CD14-positive monocyte (primary cell): ENCODE measurements around the gene OTOG. TPM values are rescaled to one million over a fixed set of nuclear protein-coding genes. Genes with fewer than 3 reads are reported as not detected.

Experiments
- DNase-seq, 3 donors: peaks; one replicate each; pipeline ENCODE4 v3.0.0-alpha.2; 2011 to 2022
- H2AFZ ChIP-seq: 2 replicates; pipeline ENCODE4 v1.6.0; 2012; ENCODE audit warnings: mild to moderate bottlenecking, low read depth, low read length, inconsistent platforms; ENCODE audit not compliant: insufficient read depth, poor library complexity, severe bottlenecking
- H3K27ac ChIP-seq, 2 donors: 1 replicate in 1 of 2; 2 replicates in 1 of 2; pipeline ENCODE4 v1.5.1; 2012 to 2013; ENCODE audit warnings: low read length in 2 of 2, control low read depth in 1 of 2, inconsistent platforms in 1 of 2, low read depth in 1 of 2, mild to moderate bottlenecking in 1 of 2
- H3K27me3 ChIP-seq, 2 donors: one replicate each; pipeline versions ENCODE4 v1.6.0 to v1.6.1; 2011 to 2013; ENCODE audit warnings: low read length in 2 of 2; ENCODE audit not compliant: control insufficient read depth in 2 of 2, insufficient read depth in 2 of 2
- H3K36me3 ChIP-seq, 2 donors: replicated peaks in 1 of 2; 1 replicate in 1 of 2; 2 replicates in 1 of 2; pipeline versions ENCODE4 v1.5.1 to v1.6.1; 2012 to 2013; ENCODE audit warnings: low read length in 2 of 2, control low read depth in 1 of 2, inconsistent platforms in 1 of 2, mild to moderate bottlenecking in 1 of 2; ENCODE audit not compliant: insufficient read depth in 2 of 2, control insufficient read depth in 1 of 2
- H3K4me1 ChIP-seq, 2 donors: 1 replicate in 1 of 2; 2 replicates in 1 of 2; pipeline versions ENCODE4 v1.5.1 to v1.6.1; 2012 to 2013; ENCODE audit warnings: low read length in 2 of 2, control low read depth in 1 of 2, inconsistent platforms in 1 of 2, mild to moderate bottlenecking in 1 of 2, moderate library complexity in 1 of 2; ENCODE audit not compliant: insufficient read depth in 2 of 2, control insufficient read depth in 1 of 2
- H3K4me2 ChIP-seq: replicated peaks from 2 replicates; pipeline ENCODE3; 2012; ENCODE audit warnings: low read length, moderate library complexity, mild to moderate bottlenecking; ENCODE audit not compliant: poor library complexity, severe bottlenecking; ENCODE audit errors: extremely low read depth
- H3K4me3 ChIP-seq, 3 experiments: fragments of 200-600 bp in 1 of 3; sonication (generic) in 1 of 3; replicated peaks in 1 of 3; 1 replicate in 2 of 3; 2 replicates in 1 of 3; pipeline ENCODE4 v1.5.1; 2011 to 2013; ENCODE audit warnings: low read length in 3 of 3, mild to moderate bottlenecking in 3 of 3, control low read depth in 2 of 3, low read depth in 2 of 3, inconsistent platforms in 1 of 3, moderate library complexity in 1 of 3
- H3K79me2 ChIP-seq: 2 replicates; pipeline ENCODE4 v1.6.0; 2012; ENCODE audit warnings: mild to moderate bottlenecking, control low read depth, inconsistent platforms, low read length, moderate library complexity; ENCODE audit not compliant: insufficient read depth
- H3K9ac ChIP-seq: 2 replicates; pipeline ENCODE4 v1.6.0; 2017; ENCODE audit warnings: low read length, mild to moderate bottlenecking; ENCODE audit not compliant: insufficient read depth, poor library complexity, severe bottlenecking
- H3K9me3 ChIP-seq, 2 donors: replicated peaks in 1 of 2; 1 replicate in 1 of 2; 2 replicates in 1 of 2; pipeline versions ENCODE4 v1.5.1 to v1.6.1; 2012 to 2013; ENCODE audit warnings: low read length in 2 of 2, control low read depth in 1 of 2; ENCODE audit not compliant: control insufficient read depth in 1 of 2, insufficient read depth in 1 of 2
- H4K20me1 ChIP-seq: 2 replicates; pipeline ENCODE4 v1.6.0; 2012; ENCODE audit warnings: mild to moderate bottlenecking, low read length, control low read depth, moderate library complexity; ENCODE audit not compliant: insufficient read depth
- H3K27ac Mint-ChIP-seq, 7 donors: one replicate each; pipeline ENCODE4 v1.8.0; 2020; ENCODE audit warnings: mild to moderate bottlenecking in 7 of 7, mixed read lengths in 7 of 7, moderate library complexity in 6 of 7, inconsistent platforms in 2 of 7
- H3K27me3 Mint-ChIP-seq, 3 donors: one replicate each; pipeline ENCODE4 v1.8.0; 2021 to 2022; ENCODE audit warnings: low read depth in 3 of 3, mild to moderate bottlenecking in 3 of 3, mixed read lengths in 3 of 3, moderate library complexity in 3 of 3, inconsistent platforms in 1 of 3
- H3K36me3 Mint-ChIP-seq, 2 donors: one replicate each; pipeline ENCODE4 v1.8.0; 2020; ENCODE audit warnings: mixed read lengths in 2 of 2, inconsistent platforms in 1 of 2, mild to moderate bottlenecking in 1 of 2
- H3K4me1 Mint-ChIP-seq: one replicate; pipeline ENCODE4 v1.8.0; 2020; ENCODE audit warnings: mild to moderate bottlenecking, mixed read lengths
- H3K4me3 Mint-ChIP-seq, 2 donors: one replicate each; pipeline ENCODE4 v1.8.0; 2020; ENCODE audit warnings: mild to moderate bottlenecking in 2 of 2, mixed read lengths in 2 of 2, moderate library complexity in 1 of 2
- H3K9me3 Mint-ChIP-seq, 7 donors: one replicate each; pipeline ENCODE4 v1.8.0; 2020 to 2022; ENCODE audit warnings: mixed read lengths in 7 of 7, mild to moderate bottlenecking in 6 of 7, moderate library complexity in 6 of 7, inconsistent platforms in 2 of 7
- WGBS: methylation state at CpG from one replicate; pipeline ENCODE4 v1.1.5; 2013; ENCODE audit warnings: missing lambda C conversion rate; ENCODE audit not compliant: insufficient coverage; 5-methylcytosine and 5-hydroxymethylcytosine counted together
- intact Hi-C, 2 donors: fragments of 100-400 bp; cut with micrococcal nuclease; formaldehyde crosslinking; loops; one replicate each; pipeline versions ENCODE4 v1.15.0 to v1.15.1; 2023
- polyA plus RNA-seq, 3 donors: library from polyadenylated mRNA; depleted of rRNA in 1 of 3; unstranded in 2 of 3; stranded (reverse) in 1 of 3; fragments of 300-500 nt in 2 of 3; fragments of >200 nt in 1 of 3; fragmentation: Illumina TruSeq in 2 of 3; gene quantifications; 1 replicate in 2 of 3; 2 replicates in 1 of 3; pipeline ENCODE4 v1.2.3, GENCODE V29; 2012 to 2021
- TF ChIP-seq, protein P1 (sequence below): fragments of 200-600 bp; IDR thresholded peaks from one replicate; pipeline ENCODE4 v1.8.0; 2022; ENCODE audit warnings: antibody characterized with exemption, mild to moderate bottlenecking

Gene OTOG
- polyA plus RNA-seq, 3 donors: not detected

DNA sequence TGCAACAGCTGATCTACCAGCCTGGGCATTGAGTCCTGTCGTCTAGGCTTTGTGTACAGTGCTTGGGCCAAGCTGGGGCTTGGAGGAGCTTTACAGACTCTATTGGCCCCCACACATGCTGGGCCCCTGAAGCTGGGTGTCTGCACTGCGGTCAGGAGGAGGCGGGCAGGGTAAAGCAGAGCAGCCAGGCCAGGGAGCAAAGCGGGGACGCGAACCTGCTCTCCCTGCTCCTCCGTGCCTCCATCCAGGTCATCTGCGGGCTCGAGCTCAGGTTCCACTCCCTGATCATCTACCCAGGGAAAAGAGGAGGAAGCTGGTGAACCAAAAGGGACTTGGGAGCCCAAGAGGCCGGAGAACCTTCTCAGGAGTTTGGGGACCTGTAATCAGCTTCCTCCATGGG, 29.9 kb upstream of the OTOG start:
- no peak overlapping the region for H3K4me3 ChIP-seq
- no peak overlapping the region for H3K4me2 ChIP-seq
- intact Hi-C loops: no loop called here
- 96% methylated on average over 4 of the region's 10 CpGs for whole genome bisulfite sequencing
- Mint-ChIP-seq H3K9me3 (peaks cover 0 to 2% (median 0%) of the 10 kb centered on the region in 7 donors), H3K27me3 (peaks cover 3 to 9% (median 3%) of the 10 kb centered on the region in 3 donors), H3K27ac (no peak overlapping the region), H3K4me3 (no peak overlapping the region), H3K4me1 (no peaks in the 10 kb centered on the region), H3K36me3 (no peaks in the 10 kb centered on the region)
- no peak overlapping the region for H2AFZ ChIP-seq
- H4K20me1 ChIP-seq: no peaks in the 10 kb centered on the region
- H3K9ac ChIP-seq: no peak overlapping the region
- H3K36me3 ChIP-seq: no peaks in the 10 kb centered on the region
- H3K9me3 ChIP-seq: no peaks in the 10 kb centered on the region
- no peaks in the 10 kb centered on the region for H3K79me2 ChIP-seq
- H3K27ac ChIP-seq: no peak overlapping the region
- H3K27me3 ChIP-seq: no peaks in the 10 kb centered on the region
- DNase-seq: no peak
- TF ChIP-seq, protein P1, sequence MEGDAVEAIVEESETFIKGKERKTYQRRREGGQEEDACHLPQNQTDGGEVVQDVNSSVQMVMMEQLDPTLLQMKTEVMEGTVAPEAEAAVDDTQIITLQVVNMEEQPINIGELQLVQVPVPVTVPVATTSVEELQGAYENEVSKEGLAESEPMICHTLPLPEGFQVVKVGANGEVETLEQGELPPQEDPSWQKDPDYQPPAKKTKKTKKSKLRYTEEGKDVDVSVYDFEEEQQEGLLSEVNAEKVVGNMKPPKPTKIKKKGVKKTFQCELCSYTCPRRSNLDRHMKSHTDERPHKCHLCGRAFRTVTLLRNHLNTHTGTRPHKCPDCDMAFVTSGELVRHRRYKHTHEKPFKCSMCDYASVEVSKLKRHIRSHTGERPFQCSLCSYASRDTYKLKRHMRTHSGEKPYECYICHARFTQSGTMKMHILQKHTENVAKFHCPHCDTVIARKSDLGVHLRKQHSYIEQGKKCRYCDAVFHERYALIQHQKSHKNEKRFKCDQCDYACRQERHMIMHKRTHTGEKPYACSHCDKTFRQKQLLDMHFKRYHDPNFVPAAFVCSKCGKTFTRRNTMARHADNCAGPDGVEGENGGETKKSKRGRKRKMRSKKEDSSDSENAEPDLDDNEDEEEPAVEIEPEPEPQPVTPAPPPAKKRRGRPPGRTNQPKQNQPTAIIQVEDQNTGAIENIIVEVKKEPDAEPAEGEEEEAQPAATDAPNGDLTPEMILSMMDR: no peak
- H3K4me1 ChIP-seq: no peaks in the 10 kb centered on the region

DNA sequence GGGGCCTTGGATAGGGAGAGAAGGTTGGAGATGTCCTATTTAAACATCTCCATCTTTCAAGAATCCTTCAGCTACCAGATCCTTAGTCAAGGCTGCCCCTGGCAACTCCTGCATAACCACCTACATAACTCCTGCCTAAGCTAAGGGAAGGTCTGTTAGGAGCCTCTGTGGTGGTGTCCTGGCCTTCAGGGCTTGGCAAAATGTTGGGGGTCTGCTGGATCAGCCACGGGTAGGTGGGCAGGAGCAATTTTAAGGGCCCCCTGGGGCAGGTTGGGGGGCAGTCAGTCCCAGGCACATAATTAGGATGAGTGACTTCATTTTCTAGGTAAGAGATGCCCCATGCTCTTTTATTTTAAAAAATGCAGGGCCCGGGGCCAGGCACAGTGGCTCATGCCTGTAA, 28.7 kb upstream of the OTOG start:
- H3K4me2 ChIP-seq: no peak overlapping the region
- no peaks in the 10 kb centered on the region for H3K4me1 Mint-ChIP-seq
- no peaks in the 10 kb centered on the region for H3K27me3 ChIP-seq
- H3K79me2 ChIP-seq: no peaks in the 10 kb centered on the region
- 77% methylated on average over 2 of the region's 2 CpGs for WGBS
- H2AFZ ChIP-seq: no peak overlapping the region
- H3K4me3 Mint-ChIP-seq: no peak overlapping the region
- no peak overlapping the region for H3K4me3 ChIP-seq
- TF ChIP-seq, protein P1: no peak
- DNase-seq: no peak
- no peak overlapping the region for H3K27ac ChIP-seq
- H3K27ac Mint-ChIP-seq: no peak overlapping the region
- H4K20me1 ChIP-seq: no peaks in the 10 kb centered on the region
- H3K4me1 ChIP-seq: no peaks in the 10 kb centered on the region
- no peak overlapping the region for H3K9ac ChIP-seq
- no peaks in the 10 kb centered on the region for H3K9me3 ChIP-seq
- H3K27me3 Mint-ChIP-seq: peaks cover 3 to 6% (median 3%) of the 10 kb centered on the region in 3 donors
- peaks cover 0 to 3% (median 0%) of the 10 kb centered on the region in 7 donors for H3K9me3 Mint-ChIP-seq
- H3K36me3 ChIP-seq: no peaks in the 10 kb centered on the region
- intact Hi-C loops: no loop called here
- no peaks in the 10 kb centered on the region for H3K36me3 Mint-ChIP-seq
